GM21825 (cell line): ENCODE data around the gene HOXA11.

Experiments used
- ATAC-seq: cut with Tn5 transposase; IDR thresholded peaks from one replicate; pipeline ENCODE4 v1.9.1; 2021; ENCODE audit warnings: mild to moderate bottlenecking, moderate library complexity; ENCODE audit not compliant: unreplicated experiment

Gene HOXA11

DNA sequence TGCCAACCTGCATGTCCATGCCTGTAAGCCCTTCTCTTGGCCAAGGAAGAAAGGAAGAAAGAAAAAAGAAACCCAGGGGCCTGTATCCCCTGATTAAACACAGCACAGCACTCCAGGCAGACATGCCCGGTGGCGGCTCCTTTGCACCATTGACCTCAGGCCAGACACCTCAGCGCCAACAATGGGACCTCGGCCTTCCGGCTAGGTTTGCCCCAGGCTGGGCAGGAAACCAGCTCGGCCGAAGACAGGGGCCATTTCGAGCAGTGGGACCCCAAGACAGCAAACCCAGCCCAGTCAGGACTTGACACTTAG lies 13.8 kb downstream of the HOXA11 start:
- no peak for ATAC-seq

DNA sequence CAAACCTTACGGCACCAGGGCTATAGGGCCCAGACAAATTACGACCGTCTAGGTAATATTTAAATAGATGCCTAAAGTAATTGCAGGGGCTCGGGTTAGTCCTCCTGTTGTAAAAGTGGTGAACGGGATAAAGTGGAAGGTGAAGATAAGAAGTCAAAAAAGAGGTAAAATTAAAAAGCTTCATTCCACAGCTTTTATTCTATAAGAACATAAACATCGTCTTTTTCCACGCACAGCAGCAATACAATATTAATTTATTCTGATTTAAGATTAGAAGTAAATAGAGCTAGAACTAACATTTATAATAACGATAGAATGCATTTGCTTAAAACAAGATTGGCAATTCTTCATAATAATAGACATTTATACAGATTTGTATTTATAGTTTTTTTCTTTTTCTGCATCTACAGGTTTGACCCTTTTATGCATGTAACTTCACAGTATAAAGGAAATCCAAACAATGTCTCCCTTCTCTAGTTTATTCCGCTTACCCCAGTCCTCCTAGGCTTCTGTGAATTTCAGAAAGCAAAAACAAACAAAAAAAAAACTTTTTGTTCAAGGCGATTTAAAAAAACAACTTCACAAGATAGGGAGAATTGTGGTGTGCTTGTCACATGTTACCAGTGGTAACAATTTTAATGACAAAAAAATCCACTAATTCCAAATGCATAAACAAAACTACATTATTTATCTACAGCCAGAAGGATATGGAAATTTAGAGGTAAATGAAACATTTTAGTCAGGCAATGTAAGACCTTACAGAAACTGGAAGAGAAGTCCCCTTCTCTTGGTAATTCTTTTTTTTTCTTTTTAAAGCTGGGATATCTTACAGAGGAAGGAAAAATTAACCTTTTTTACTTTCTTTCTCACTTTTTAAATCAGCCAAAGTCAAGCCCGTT lies 14.4 kb downstream of the HOXA11 start:
- ATAC-seq, result no peak

DNA sequence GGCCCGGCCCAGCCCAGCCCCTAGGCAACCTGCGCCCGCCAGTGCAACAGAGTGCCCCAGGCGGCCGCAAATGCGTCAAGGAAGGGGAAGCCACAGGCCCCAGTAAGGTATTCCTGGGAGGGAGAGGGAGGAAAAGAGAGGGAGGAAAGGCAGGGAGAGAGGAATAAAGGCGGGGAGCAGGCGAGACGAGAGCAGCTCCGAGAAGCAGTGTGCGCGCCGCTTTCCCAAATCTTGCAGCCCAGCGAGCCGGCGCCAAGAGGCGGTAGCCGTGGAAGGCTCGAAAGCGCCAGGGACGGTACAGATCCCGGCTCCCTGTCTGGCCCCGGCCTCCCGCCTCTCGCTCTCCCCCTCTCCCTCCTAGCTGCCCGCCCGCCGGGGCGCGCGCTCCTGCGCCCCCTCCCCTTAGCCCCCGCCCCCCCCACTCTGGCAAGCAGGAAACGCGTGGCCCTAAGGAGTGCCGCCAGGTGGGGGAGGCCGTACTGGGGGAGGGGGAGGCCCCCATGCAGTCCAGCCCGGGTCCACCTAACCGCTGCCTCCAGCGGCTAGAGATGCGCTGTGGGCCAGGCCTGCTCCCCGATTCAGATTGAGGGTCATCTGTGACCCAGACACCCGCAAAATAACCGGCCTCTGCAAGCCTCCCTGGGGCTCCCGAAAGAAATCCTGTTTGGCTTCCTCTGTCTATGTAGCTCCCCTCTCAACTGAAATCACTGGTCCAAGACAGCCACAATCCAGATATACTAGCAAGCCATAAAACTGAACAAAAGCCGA lies 15.2 kb downstream of the HOXA11 start:
- ATAC-seq, result no peak

DNA sequence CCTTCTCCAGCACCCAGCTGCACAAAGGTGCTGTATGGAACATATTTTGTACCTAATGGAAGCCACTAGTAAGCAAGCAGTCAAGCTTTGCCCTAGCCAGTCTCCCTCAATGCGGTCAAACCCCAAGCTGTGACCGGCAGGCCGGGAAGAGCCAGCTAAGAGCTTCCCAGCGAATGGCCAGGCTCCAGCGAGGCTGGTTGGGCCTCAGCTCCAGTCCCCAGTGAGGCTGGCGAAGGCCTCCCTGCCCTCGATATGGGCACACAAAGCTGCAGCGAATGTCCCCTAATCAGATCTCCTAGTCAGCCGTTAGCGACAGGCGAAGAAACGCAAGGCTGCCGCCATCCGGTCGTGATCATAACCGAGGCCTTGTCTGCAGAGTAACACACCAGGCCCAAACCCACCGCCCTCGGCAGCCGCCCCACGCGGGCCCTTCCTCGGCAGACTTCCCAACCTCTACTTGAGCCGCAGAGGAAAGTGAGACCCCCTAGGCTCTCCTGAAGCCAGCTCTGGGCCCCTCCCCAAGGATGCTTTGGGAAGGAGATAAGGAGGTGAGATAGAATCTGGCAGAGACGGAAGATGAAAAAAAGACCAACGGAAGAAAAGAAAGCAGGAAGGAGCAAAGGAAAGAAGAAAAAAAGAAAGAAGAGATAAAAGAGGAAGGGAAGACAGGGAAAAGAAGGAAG lies 16.6 kb downstream of the HOXA11 start:
- no peak for ATAC-seq

DNA sequence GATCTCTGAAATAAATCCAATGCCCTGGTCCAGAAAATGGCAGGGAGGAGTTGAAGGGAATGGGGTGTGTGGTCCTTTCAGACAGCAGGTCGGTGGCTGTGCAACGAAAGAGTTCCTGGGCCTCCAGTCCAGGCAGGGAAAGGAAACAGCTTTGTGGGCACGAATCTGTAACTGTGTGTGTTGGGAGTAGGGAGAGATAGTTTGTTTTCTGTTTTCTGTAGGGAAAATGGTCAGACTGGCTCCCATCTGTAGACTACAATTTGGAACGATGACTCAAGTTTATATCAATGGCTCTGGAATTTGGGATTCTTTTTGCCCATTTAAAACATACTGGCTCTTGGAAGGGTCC lies 17.1 kb downstream of the HOXA11 start:
- ATAC-seq, result no peak

DNA sequence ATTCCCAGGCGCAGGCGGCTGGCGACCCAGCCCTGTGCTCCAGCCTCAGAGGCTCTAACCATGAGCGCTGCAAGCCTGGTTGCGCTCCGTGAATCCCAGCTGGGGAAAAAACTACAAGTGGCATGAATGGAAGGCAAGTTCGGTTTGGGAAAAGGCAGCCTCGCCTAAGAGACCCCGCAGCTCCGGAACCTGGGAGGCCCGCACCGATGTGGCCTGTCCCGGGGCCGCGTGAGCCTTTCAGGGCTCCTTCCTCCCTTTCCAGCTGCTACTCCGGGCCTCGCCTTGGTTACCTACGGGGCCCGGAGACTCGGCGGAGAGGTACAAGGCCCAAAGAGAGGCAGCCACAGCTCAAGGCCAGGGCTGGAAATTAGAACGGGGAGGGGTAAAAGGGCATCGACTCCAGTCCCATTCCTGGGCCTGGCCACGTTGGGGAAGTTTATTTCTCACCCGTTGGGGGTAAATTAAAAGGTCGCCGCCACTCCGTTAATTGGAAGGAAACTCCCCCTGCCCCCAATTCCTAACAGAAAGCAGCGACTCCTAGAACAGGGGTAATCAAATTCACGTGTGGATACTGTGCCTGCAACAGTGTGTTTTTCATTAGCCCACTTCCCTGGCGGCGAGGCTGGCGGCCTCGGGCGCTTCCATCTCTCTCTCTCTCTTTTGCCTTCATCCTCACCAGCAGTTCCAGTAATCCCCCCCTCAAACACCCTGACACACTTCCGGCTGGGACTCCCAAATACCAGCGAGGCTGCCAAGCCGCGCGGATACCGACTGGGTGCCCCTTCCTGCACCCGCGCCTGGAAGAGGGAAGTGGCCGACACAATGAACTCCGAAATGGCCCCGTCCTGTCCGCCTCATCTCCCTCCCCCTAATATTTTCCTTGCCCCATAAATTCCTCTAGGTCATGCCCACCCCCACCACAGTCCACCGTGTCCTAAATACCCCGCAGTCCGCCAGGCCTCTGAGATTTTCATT lies 18.2 kb downstream of the HOXA11 start:
- no peak for ATAC-seq

DNA sequence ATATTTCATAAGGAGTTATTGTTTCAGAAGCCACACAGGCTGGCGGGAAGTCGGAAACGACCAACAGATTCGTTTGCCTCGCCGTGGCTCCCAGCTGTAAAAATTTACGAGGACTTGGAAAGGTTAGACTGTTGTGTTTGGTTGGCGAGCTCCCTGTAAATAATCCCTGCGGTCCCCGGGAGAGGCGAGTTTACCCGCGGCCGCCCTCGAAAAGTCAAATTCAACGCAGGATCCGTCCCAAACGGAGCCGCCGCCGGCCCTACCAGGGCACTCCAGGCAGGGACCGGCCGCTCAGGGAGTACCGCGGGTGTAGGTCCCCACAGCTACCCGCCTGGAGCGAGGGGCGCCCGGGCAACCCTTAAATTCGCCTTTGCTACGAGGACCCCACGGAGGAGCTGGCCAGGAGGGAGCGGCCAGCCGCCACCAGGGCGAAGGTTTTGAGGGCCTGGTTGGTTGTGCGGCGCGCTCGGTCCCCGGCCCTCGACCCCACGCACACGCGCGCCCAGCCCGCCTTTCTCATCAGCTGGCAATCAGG lies 19.0 kb downstream of the HOXA11 start:
- no peak for ATAC-seq

DNA sequence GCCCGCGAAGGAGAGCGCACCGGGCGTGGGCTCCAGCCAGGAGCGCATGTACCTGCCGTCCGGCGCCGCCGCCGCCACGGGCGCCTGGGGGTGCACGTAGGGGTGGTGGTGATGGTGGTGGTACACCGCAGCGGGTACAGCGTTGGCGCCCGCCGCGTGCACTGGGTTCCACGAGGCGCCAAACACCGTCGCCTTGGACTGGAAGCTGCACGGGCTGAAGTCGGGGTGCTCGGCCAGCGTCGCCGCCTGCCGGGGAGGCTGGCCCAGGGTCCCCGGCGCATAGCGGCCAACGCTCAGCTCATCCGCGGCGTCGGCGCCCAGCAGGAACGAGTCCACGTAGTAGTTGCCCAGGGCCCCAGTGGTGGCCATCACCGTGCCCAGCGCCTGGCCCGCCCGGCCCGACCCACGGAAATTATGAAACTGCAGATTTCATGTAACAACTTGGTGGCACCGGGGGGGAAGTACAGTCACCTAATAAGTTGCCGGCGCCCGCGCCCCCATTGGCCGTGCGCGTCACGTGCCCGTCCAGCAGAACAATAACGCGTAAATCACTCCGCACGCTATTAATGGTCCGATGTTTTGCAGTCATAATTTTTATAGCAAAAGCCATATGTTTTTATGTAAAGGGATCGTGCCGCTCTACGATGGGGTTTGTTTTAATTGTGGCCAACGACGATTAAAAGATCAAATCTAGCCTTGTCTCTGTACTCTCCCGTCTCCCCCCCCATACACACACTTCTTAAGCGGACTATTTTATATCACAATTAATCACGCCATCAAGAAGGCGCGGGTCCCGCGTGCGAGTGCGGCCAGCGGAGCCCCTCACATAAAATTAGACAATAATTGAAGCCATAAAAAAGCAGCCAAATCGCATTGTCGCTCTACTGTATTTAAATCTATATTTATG lies 19.7 kb downstream of the HOXA11 start, which contains the start of gene HOXA9:
Gene HOXA9 (minus strand): TSS at position 449 of the 907 bp plus-strand sequence. CDS start 80 bp downstream, at position 369.
- no peak for ATAC-seq

DNA sequence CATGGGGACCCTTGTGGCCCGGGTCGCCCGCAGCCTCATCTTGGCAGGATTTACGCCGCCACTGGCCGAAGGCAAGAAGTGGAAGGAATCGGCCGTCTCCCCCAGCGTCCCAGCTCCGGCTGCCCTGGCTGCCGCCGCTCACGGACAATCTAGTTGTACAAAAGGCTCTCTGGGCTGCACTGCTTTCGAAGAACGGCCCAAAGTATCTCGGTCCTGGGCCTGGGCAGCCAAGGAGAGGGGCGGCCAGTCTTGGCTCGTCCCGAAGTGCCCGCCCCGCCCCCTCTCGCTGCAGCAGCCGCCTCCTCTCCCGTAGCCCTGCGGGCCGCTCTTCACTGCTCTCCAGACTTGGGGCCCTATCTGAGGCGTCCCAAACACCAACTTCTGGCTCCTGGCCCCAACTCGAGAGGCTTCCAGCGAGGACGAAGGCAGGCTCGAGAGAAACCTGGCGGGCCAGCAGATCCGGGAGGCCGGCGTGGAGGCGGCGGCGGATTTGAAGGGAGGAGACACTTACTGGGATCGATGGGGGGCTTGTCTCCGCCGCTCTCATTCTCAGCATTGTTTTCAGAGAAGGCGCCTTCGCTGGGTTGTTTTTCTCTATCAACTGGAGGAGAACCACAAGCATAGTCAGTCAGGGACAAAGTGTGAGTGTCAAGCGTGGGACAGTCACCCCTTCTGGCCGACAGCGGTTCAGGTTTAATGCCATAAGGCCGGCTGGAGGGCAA lies 20.5 kb downstream of the HOXA11 start:
- no peak for ATAC-seq

DNA sequence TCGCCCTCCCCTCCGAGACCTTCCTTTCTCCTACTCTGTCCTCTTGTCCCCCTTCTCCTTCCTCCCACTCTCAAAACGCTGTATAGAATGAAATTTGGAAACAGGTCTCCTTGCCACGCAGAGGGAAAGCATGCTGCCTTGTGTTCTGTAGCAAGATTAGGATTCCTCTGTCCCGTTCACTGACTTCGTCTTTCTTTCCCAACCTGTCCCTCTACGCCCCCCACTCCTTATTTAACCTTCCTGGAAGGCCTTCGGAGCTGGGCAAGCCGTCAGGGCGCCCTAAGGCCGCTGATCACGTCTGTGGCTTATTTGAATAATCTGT lies 21.0 kb downstream of the HOXA11 start:
- no peak for ATAC-seq

DNA sequence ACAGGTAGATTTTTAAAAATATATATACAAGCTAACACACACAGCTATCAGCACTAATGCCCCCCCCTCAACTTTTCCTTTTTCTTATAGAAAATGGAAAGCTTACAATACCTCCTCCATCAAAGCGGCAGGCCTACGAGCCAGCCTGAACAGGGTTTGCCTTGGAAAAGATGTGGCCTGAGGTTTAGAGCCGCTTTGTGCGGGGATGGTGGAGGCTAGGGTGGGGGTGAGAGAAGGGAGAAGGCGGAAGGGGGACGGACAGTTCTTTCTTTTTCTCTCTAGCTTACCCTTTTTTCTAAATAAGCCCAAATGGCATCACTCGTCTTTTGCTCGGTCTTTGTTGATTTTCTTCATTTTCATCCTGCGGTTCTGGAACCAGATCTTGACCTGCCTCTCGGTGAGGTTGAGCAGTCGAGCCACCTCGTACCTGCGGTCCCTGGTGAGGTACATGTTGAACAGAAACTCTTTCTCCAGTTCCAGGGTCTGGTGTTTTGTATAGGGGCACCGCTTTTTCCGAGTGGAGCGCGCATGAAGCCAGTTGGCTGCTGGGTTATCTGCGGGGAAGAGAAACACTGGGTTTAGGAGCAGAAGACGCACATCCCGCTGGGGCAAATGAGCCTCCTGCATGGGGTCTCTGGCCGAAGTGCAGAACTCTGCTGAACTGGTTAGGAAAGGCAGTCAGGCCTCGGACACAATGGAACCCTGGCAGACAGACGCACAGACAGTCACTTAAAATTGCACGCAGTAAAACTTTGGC lies 21.6 kb downstream of the HOXA11 start:
- ATAC-seq, result no peak

DNA sequence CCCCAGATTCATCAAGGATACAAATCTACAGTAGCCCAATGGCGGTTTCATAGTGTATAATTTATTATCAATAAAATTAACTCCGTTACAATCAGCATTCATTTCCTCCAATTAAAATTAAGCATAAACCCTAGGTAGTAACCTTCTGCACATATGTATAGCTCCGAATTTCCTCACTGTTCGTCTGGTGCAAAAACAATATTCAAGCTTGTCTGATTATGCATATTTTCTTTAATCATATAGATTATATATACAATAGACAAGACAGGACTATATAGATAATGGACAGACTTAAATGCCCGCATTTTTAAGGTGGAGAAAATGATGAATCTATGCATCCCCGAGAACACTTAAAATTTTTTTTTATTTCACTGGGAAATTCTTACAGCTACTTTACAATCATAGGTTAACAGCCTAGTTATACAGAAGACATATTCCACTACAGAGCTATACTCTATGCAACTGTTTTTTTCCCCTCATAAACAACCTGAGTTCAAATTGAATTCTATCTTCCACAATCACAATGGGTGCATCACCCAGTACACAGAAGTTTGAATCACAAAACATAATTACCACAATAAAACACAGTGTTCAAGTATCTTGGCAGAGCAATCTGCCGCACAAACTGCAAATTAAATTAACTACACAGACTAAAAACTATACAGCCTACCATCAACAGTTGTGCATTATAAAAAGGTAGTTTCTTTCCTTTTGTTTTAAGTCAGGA lies 22.3 kb downstream of the HOXA11 start:
- no peak for ATAC-seq

DNA sequence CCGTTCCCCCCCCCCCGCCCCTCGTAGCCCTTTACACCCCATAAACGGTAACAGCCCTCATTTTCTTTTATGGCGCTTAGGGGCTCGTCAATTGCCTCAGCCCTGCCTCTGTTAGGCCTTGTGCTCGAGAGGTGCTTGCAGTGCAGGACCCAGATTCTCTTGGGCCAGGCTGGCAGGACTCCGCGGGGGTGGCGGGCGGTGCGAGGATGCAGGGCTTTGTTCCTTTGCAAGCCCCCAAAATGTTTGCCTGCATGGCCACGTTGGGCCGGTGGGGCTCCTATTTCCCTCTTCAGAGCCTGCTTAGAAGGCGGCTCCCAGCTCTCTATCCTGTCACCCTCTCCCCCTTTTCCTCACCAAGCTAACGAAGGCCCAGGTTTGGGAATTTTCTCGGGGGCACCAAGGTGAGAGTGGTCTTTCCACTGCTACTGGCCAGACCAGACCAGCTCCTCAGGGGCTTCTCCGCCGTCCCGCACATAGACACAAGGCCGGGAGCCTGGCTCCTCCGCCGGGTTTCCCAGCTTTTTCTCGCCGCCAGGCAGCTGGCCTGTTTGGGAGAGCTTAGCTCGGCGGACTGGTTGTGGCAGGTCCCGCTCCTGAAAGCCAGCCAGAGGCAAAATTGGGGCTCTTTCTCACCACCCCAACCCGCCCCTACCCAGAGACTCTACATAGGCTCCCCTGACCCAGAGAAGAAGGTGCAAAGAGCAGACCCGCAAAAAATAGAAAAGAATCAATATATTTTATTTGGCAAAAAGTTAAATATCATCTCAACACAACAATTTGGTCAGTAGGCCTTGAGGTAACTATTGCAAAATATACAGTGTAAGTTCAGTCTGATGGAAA lies 23.1 kb downstream of the HOXA11 start:
- ATAC-seq, result no peak

DNA sequence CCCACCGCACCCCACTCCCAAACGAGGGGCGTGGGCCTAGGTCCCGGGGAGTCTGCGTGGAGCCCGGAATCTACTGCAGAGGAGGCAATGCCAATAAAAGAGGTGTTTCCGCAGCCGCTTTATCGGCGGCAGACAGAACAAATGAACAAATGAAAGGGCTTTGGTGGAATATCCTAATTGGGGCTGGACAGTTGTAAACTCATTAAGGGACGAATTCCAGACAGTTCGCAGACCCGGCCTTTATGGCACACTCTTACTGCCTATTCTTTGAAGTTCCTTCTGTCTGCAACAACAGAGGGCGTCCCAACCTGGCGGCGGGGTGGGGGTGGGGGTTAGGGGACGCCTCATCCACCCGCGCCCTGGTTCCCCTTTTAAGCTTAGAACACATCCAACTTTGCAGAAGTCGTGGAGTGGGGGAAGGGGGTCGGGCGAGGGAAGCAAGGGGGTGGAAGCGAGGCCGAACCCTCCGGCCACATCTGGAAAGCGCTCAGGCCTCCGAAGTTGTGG lies 23.8 kb downstream of the HOXA11 start:
- no peak for ATAC-seq

DNA sequence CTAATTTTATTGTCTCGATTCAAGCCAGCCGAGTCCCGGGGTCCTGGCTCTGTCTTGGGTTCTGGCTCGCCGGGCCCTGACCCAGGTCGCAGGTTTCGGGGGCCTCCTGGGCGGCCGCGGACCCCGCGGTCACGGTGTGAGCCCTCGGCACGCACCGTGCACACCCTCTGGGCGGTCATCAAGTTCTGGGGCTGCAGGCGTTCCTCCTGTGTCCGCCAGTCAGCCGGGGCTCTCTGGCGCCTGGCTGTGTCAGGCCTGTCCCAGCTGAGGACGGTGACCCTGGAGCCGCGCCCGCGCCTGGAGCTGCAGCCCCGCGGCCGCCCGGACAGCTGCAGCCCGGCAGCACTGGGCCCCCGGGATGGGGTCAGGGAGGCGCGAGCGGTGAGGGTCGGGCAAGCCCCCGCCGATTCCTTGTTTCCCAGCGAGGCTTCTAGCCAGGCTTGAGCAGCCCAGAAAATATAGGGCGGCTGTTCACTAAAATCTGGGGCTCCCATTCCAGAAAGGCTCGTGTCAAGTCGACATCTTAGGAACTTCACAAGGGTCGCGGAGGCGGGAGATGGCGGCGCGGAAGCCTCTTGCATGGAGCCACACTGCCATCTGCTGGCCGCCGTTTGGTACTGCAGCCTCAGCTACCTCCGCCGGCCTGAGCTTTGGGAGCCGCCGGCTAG lies 24.4 kb downstream of the HOXA11 start:
- peak; percentile 63 for ATAC-seq

DNA sequence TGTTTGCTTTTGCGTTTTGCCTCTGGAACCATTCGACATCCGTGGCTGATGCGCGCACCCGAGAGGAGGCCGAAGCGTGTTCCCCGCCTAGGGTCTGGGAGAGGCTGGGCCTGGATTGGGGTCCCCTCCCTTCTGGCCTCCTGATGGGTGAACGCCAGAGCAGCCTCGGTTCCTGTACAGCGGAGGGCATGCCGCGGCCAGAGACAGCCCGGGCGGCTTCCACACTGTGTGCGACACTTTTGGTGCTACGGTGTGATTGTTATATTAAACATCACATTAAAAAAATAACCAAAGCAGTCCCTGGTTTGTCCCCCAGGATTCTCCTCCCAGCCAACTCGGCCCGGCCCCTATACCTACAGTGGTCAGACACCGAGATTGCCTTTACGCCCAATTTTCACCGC lies 24.9 kb downstream of the HOXA11 start:
- no peak for ATAC-seq
